Muscle layer of colon (tissue), 2 donors: ENCODE data around the gene ACO2.
"Not testable (repeated sequence)": the region's sequence is repeated elsewhere in the genome, so short reads cannot be mapped to it uniquely, and the experiment has no call there.

Experiments
- H3K27ac ChIP-seq: one replicate; pipeline ENCODE4 v1.7.0; 2013; ENCODE audit warnings: low read depth, mild to moderate bottlenecking, low read length, moderate library complexity
- H3K27me3 ChIP-seq, 2 donors: one replicate each; pipeline ENCODE4 v1.7.0; 2013; ENCODE audit warnings: low read length in 2 of 2, mild to moderate bottlenecking in 2 of 2; ENCODE audit not compliant: insufficient read depth in 2 of 2, control insufficient read depth in 1 of 2
- H3K36me3 ChIP-seq: one replicate; pipeline ENCODE4 v1.7.0; 2013; ENCODE audit warnings: mild to moderate bottlenecking, low read length; ENCODE audit not compliant: insufficient read depth
- H3K4me1 ChIP-seq: one replicate; pipeline ENCODE4 v1.7.0; 2013; ENCODE audit warnings: mild to moderate bottlenecking, low read length; ENCODE audit not compliant: insufficient read depth
- H3K4me3 ChIP-seq, 2 donors: one replicate each; pipeline ENCODE4 v1.7.0; 2013; ENCODE audit warnings: low read length in 2 of 2, low read depth in 1 of 2, mild to moderate bottlenecking in 1 of 2, moderate library complexity in 1 of 2
- H3K9ac ChIP-seq: one replicate; pipeline ENCODE4 v1.7.0; 2013; ENCODE audit warnings: low read length
- H3K9me3 ChIP-seq: one replicate; pipeline ENCODE4 v1.7.0; 2013; ENCODE audit warnings: mild to moderate bottlenecking, low read length
- donor health status: abdominal sarcoma.
- donor health status: Adenocarcinoma of cecum.

Gene ACO2

DNA sequence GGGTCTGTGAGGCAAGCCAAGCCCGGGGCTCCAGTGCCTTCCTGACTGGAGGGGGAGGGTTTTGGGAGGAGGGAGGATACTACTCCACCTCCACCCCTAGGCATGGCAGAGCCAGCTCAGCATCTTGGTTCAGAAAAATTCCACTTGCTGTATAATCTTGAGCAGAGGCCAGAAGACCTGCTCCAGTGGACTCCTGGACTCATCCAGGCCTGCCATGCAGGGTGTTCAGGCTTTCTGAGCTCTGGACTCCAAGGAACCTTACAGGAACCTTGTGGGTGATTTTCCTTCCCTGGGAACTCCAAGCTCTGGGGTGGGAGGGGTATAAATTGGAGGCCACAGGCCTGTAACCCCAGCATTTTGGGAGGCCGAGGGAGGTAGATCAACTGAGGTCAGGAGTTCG lies 101.3 kb downstream of the ACO2 start:
- Histone ChIP-seq H3K27ac (no peak overlapping the region), H3K27me3 (no peaks in the 10 kb centered on the region), H3K36me3 (no peaks in the 10 kb centered on the region), H3K9me3 (no peaks in the 10 kb centered on the region), H3K4me3 (no peak overlapping the region), H3K9ac (no peak overlapping the region), H3K4me1 (peaks cover 5% of the 10 kb centered on the region)

GRCh38 chr22:41571786-41572185 lies 102.9 kb downstream of the ACO2 start:
- no peak overlapping the region for H3K4me3 ChIP-seq
- no peak overlapping the region for H3K9ac ChIP-seq
- H3K27ac ChIP-seq: no peak overlapping the region
- H3K36me3 ChIP-seq: no peaks in the 10 kb centered on the region
- H3K4me1 ChIP-seq: no peaks in the 10 kb centered on the region
- no peaks in the 10 kb centered on the region for H3K9me3 ChIP-seq
- H3K27me3 ChIP-seq: no peaks in the 10 kb centered on the region

DNA sequence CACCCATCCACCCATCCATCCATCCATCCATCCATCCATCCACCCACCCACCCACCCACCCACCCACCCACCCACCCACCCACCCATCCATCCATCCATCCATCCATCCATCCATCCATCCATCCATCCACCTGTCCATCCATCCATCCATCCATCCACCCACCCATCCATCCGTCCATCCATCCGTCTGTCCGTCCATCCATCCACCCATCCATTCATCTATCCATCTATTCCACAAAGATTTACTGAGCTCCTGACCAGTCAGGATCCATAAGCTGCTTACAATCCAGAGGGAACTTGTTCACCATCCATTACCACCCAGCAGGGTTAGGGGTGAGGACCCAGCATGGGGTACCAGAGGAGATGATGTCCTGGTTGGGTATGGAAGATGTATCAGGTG lies 103.4 kb downstream of the ACO2 start:
- H3K4me1 ChIP-seq, H3K9ac ChIP-seq, H3K27ac ChIP-seq, H3K27me3 ChIP-seq, H3K36me3 ChIP-seq, H3K4me3 ChIP-seq, H3K9me3 ChIP-seq: not testable (repeated sequence)

DNA sequence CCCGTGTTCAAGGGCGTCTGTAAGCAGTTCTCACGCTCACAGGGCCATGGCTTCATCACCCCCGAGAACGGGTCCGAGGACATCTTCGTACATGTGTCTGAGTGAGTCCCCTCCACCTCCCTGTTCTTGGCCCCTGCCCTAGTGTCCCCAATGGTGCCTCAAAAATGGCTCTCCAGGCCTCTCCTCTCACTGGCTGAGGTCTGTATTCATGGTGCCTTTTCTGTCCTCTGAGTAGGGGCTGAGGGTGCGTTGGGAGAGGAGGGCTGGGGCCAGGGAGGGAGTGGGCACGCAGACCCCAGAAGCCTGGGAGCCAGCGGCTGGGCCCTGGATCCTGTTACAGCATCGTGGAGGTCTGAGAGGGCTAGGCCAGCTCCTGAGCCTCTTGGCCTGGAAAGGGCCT lies 104.8 kb downstream of the ACO2 start:
- no peak overlapping the region for H3K4me3 ChIP-seq
- H3K4me1 ChIP-seq: no peaks in the 10 kb centered on the region
- no peak overlapping the region for H3K27ac ChIP-seq
- no peaks in the 10 kb centered on the region for H3K27me3 ChIP-seq
- no peaks in the 10 kb centered on the region for H3K9me3 ChIP-seq
- H3K36me3 ChIP-seq: peaks cover 14% of the 10 kb centered on the region
- H3K9ac ChIP-seq: no peak overlapping the region

DNA sequence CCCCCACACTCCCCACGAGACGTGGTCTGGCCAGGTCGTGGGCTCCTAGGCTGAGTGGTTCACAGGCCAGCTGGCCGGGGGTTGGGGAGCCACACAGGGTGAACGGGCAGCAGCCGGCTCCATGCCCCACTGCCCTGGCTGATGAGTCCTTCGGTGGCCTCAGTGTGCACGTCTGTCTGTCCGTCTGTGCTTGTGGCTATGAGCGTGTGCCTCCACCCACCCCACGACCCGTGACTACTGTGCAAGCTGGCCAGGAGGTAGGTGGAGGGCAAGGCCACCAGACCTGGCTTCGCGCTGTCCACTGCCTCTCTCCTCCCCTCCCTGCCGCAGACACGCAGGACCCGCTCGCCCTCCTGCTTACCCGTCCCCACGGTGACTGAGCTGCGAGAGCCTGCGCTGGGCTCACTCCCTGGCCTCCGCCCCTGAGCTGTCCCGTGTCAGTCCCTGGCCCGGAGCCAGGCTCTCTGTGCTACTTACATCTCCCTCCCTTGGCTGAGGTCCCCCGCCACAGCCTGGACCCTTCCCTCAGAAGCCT lies 106.0 kb downstream of the ACO2 start:
- Histone ChIP-seq H3K36me3 (peaks cover 27% of the 10 kb centered on the region), H3K27ac (no peak overlapping the region), H3K27me3 (no peaks in the 10 kb centered on the region), H3K9ac (no peak overlapping the region), H3K4me1 (no peaks in the 10 kb centered on the region), H3K4me3 (no peak overlapping the region), H3K9me3 (no peaks in the 10 kb centered on the region)

- Histone ChIP-seq H3K4me3 (no peak overlapping the region), H3K36me3 (peaks cover 27% of the 10 kb centered on the region), H3K9me3 (no peaks in the 10 kb centered on the region), H3K27ac (no peak overlapping the region), H3K4me1 (no peaks in the 10 kb centered on the region), H3K9ac (no peak overlapping the region), H3K27me3 (no peaks in the 10 kb centered on the region)
These were observed 106.6 kb downstream of the ACO2 start for GRCh38 chr22:41575533-41575932.

GRCh38 chr22:41576877-41577276 lies 108.0 kb downstream of the ACO2 start:
- Histone ChIP-seq H3K36me3 (peaks cover 27% of the 10 kb centered on the region), H3K4me3 (no peak overlapping the region), H3K9ac (no peak overlapping the region), H3K27ac (no peak overlapping the region), H3K4me1 (no peaks in the 10 kb centered on the region), H3K27me3 (no peaks in the 10 kb centered on the region), H3K9me3 (no peaks in the 10 kb centered on the region)

- peaks cover 34% of the 10 kb centered on the region for H3K36me3 ChIP-seq
These were observed 109.2 kb downstream of the ACO2 start for GRCh38 chr22:41578114-41578513.

More at GRCh38 chr22:41578114-41578513, 109.2 kb downstream of the ACO2 start:
- Histone ChIP-seq H3K4me3 (no peak overlapping the region), H3K4me1 (no peaks in the 10 kb centered on the region), H3K27me3 (no peaks in the 10 kb centered on the region), H3K27ac (no peak overlapping the region), H3K9ac (no peak overlapping the region), H3K9me3 (no peaks in the 10 kb centered on the region)
